ENCODE data around the gene UNC13C.

The UNC13C gene

GRCh38 chr15:54481819-54482218, 503.6 kb downstream of the UNC13C start:
- CTCF ChIA-PET: no interaction called here
- Mint-ChIP-seq H3K36me3 (no peaks in the 10 kb centered on the region), H3K27me3 (no peaks in the 10 kb centered on the region), H3K4me1 (no peaks in the 10 kb centered on the region), H3K27ac (no peak overlapping the region), H3K4me3 (no peak overlapping the region), H3K9me3 (peaks cover 2% of the 10 kb centered on the region)
- DNase-seq: no peak

- H3K27ac Mint-ChIP-seq: no peak overlapping the region
- no peaks in the 10 kb centered on the region for H3K36me3 Mint-ChIP-seq
- peaks cover 2% of the 10 kb centered on the region for H3K9me3 Mint-ChIP-seq
- no peaks in the 10 kb centered on the region for H3K4me1 Mint-ChIP-seq
- H3K27me3 Mint-ChIP-seq: no peaks in the 10 kb centered on the region
- no peak for DNase-seq
- H3K4me3 Mint-ChIP-seq: no peak overlapping the region
- CTCF ChIA-PET: no interaction called here
These were observed 504.0 kb downstream of the UNC13C start for GRCh38 chr15:54482251-54482650.

GRCh38 chr15:54500330-54500729, 522.1 kb downstream of the UNC13C start:
- CTCF ChIA-PET: no interaction called here
- no peaks in the 10 kb centered on the region for H3K4me1 Mint-ChIP-seq
- no peak overlapping the region for H3K27ac Mint-ChIP-seq
- H3K4me3 Mint-ChIP-seq: no peak overlapping the region
- no peaks in the 10 kb centered on the region for H3K36me3 Mint-ChIP-seq
- no peaks in the 10 kb centered on the region for H3K27me3 Mint-ChIP-seq
- DNase-seq: no peak
- no peaks in the 10 kb centered on the region for H3K9me3 Mint-ChIP-seq

GRCh38 chr15:54502416-54503075, 524.3 kb downstream of the UNC13C start:
- CTCF ChIA-PET: no interaction called here
- no peaks in the 10 kb centered on the region for H3K9me3 Mint-ChIP-seq
- no peaks in the 10 kb centered on the region for H3K36me3 Mint-ChIP-seq
- H3K4me3 Mint-ChIP-seq: no peak overlapping the region
- no peak for DNase-seq
- H3K4me1 Mint-ChIP-seq: no peaks in the 10 kb centered on the region
- H3K27me3 Mint-ChIP-seq: no peaks in the 10 kb centered on the region
- no peak overlapping the region for H3K27ac Mint-ChIP-seq

- Mint-ChIP-seq H3K9me3 (no peaks in the 10 kb centered on the region), H3K4me1 (no peaks in the 10 kb centered on the region), H3K27ac (no peak overlapping the region), H3K27me3 (no peaks in the 10 kb centered on the region), H3K36me3 (no peaks in the 10 kb centered on the region), H3K4me3 (no peak overlapping the region)
- CTCF ChIA-PET: no interaction called here
- no peak for DNase-seq
These were observed 526.5 kb downstream of the UNC13C start for GRCh38 chr15:54504695-54505094.

- Mint-ChIP-seq H3K4me3 (no peak overlapping the region), H3K27me3 (no peaks in the 10 kb centered on the region), H3K36me3 (no peaks in the 10 kb centered on the region), H3K4me1 (no peaks in the 10 kb centered on the region), H3K27ac (no peak overlapping the region), H3K9me3 (no peaks in the 10 kb centered on the region)
- no peak for DNase-seq
- CTCF ChIA-PET: no interaction called here
These were observed 528.8 kb downstream of the UNC13C start for GRCh38 chr15:54506977-54507524.

GRCh38 chr15:54514601-54515000, 536.4 kb downstream of the UNC13C start:
- Mint-ChIP-seq H3K36me3 (no peaks in the 10 kb centered on the region), H3K4me1 (peaks cover 9% of the 10 kb centered on the region), H3K27me3 (no peaks in the 10 kb centered on the region), H3K27ac (no peak overlapping the region), H3K9me3 (no peaks in the 10 kb centered on the region), H3K4me3 (no peak overlapping the region)
- no peak for DNase-seq
- CTCF ChIA-PET: no interaction called here

GRCh38 chr15:54515664-54516582, 537.7 kb downstream of the UNC13C start:
- peaks cover 16% of the 10 kb centered on the region for H3K4me1 Mint-ChIP-seq
- no peak overlapping the region for H3K27ac Mint-ChIP-seq
- DNase-seq: no peak
- CTCF ChIA-PET: no interaction called here
- H3K9me3 Mint-ChIP-seq: no peaks in the 10 kb centered on the region
- no peaks in the 10 kb centered on the region for H3K36me3 Mint-ChIP-seq
- no peaks in the 10 kb centered on the region for H3K27me3 Mint-ChIP-seq
- H3K4me3 Mint-ChIP-seq: no peak overlapping the region

GRCh38 chr15:54517366-54517765, 539.1 kb downstream of the UNC13C start:
- peaks cover 16% of the 10 kb centered on the region for H3K4me1 Mint-ChIP-seq
- H3K4me3 Mint-ChIP-seq: no peak overlapping the region
- DNase-seq: no peak
- H3K36me3 Mint-ChIP-seq: no peaks in the 10 kb centered on the region
- no peak overlapping the region for H3K27ac Mint-ChIP-seq
- CTCF ChIA-PET: interaction anchor here (0.6 kb wide), 1 partner anchor 66 kb away, joined by 3 read pairs; no protein-coding TSS in a partner anchor
- H3K27me3 Mint-ChIP-seq: no peaks in the 10 kb centered on the region
- H3K9me3 Mint-ChIP-seq: no peaks in the 10 kb centered on the region

- Mint-ChIP-seq H3K4me3 (no peak overlapping the region), H3K4me1 (peaks cover 16% of the 10 kb centered on the region), H3K9me3 (no peaks in the 10 kb centered on the region), H3K27me3 (no peaks in the 10 kb centered on the region), H3K27ac (no peak overlapping the region), H3K36me3 (no peaks in the 10 kb centered on the region)
- CTCF ChIA-PET: no interaction called here
- DNase-seq: no peak
These were observed 540.1 kb downstream of the UNC13C start for GRCh38 chr15:54518156-54518882.

GRCh38 chr15:54519577-54519976, 541.3 kb downstream of the UNC13C start:
- H3K27ac Mint-ChIP-seq: no peak overlapping the region
- no peak for DNase-seq
- H3K9me3 Mint-ChIP-seq: no peaks in the 10 kb centered on the region
- H3K27me3 Mint-ChIP-seq: no peaks in the 10 kb centered on the region
- H3K4me3 Mint-ChIP-seq: no peak overlapping the region
- H3K36me3 Mint-ChIP-seq: no peaks in the 10 kb centered on the region
- CTCF ChIA-PET: no interaction called here
- H3K4me1 Mint-ChIP-seq: peaks cover 16% of the 10 kb centered on the region

- H3K9me3 Mint-ChIP-seq: no peaks in the 10 kb centered on the region
- H3K27ac Mint-ChIP-seq: no peak overlapping the region
- CTCF ChIA-PET: no interaction called here
- H3K36me3 Mint-ChIP-seq: no peaks in the 10 kb centered on the region
- no peaks in the 10 kb centered on the region for H3K27me3 Mint-ChIP-seq
- H3K4me1 Mint-ChIP-seq: peaks cover 16% of the 10 kb centered on the region
- no peak for DNase-seq
- no peak overlapping the region for H3K4me3 Mint-ChIP-seq
These were observed 542.4 kb downstream of the UNC13C start for GRCh38 chr15:54520616-54521015.

- H3K36me3 Mint-ChIP-seq: no peaks in the 10 kb centered on the region
- H3K4me1 Mint-ChIP-seq: peaks cover 16% of the 10 kb centered on the region
- H3K27ac Mint-ChIP-seq: no peak overlapping the region
- CTCF ChIA-PET: no interaction called here
- H3K4me3 Mint-ChIP-seq: no peak overlapping the region
- DNase-seq: no peak
- H3K27me3 Mint-ChIP-seq: no peaks in the 10 kb centered on the region
- no peaks in the 10 kb centered on the region for H3K9me3 Mint-ChIP-seq
These were observed 543.0 kb downstream of the UNC13C start for GRCh38 chr15:54521206-54521605.

GRCh38 chr15:54528021-54528420, 549.8 kb downstream of the UNC13C start:
- no peak for DNase-seq
- no peak overlapping the region for H3K27ac Mint-ChIP-seq
- no peaks in the 10 kb centered on the region for H3K27me3 Mint-ChIP-seq
- H3K9me3 Mint-ChIP-seq: no peaks in the 10 kb centered on the region
- CTCF ChIA-PET: no interaction called here
- no peaks in the 10 kb centered on the region for H3K4me1 Mint-ChIP-seq
- no peak overlapping the region for H3K4me3 Mint-ChIP-seq
- H3K36me3 Mint-ChIP-seq: no peaks in the 10 kb centered on the region
